A549 (cell line): ENCODE measurements around the gene APOD. TPM values are rescaled to one million over a fixed set of nuclear protein-coding genes. Genes with fewer than 3 reads are reported as not detected.

ENCODE experiments used
- ATAC-seq, 2 experiments: fragments of 200-7000 bp in 1 of 2; fragments of >200 bp in 1 of 2; cut with Nextera tagmentation in 1 of 2; cut with Tn5 transposase in 1 of 2; 3 replicates each; pipeline versions ENCODE4 v1.8.0 to v1.9.1; 2018 to 2020; ENCODE audit warnings: mild to moderate bottlenecking in 1 of 2, moderate library complexity in 1 of 2
- CTCF ChIA-PET: fragments of 300-600 bp; sonication (Branson Sonifier 250); formaldehyde crosslinking; extraction: SDS; loops from one replicate; lab custom pipeline; 2021; ENCODE audit warnings: antibody characterized with exemption, inconsistent platforms; lab: Yijun Ruan, JAX
- POLR2A ChIA-PET: fragments of 350-600 bp; formaldehyde crosslinking; extraction: SDS; loops from one replicate; lab custom pipeline; 2021; ENCODE audit warnings: antibody characterized with exemption, inconsistent platforms; lab: Yijun Ruan, JAX
- DNase-seq, 2 experiments: peaks; one replicate each; pipeline versions ENCODE4 v3.0.0 to v3.0.0-alpha.2; 2011 to 2016; ENCODE audit warnings: low read depth in 1 of 2, low spot score in 1 of 2
- FAIRE-seq: peaks from 2 replicates; lab custom pipeline; 2011; peaks lifted over from hg19 to GRCh38; lab: Jason Lieb, UNC
- H3K27ac ChIP-seq, 2 experiments: fragments of >200 bp; sonication (Bioruptor Twin); formaldehyde crosslinking; 3 replicates each; pipeline ENCODE4 v1.5.1; 2016 to 2017
- H3K4me1 ChIP-seq: fragments of >200 bp; sonication (Bioruptor Twin); formaldehyde crosslinking; 3 replicates; pipeline ENCODE4 v1.6.1; 2016
- H3K4me2 ChIP-seq: fragments of >200 bp; sonication (Bioruptor Twin); formaldehyde crosslinking; 3 replicates; pipeline ENCODE4 v1.6.1; 2016
- H3K4me3 ChIP-seq: fragments of >200 bp; sonication (Bioruptor Twin); formaldehyde crosslinking; 3 replicates; pipeline ENCODE4 v1.5.1; 2016
- H3K9me3 ChIP-seq: fragments of >200 bp; sonication (Bioruptor Twin); formaldehyde crosslinking; 3 replicates; pipeline ENCODE4 v1.6.1; 2016
- EHF ChIP-seq: fragments of 250-450 bp; sonication (Bioruptor Pico); IDR thresholded peaks from 2 replicates; pipeline ENCODE4 v1.5.0; 2020; ENCODE audit warnings: mild to moderate bottlenecking
- FOSL2 ChIP-seq, 2 experiments: fragments of 450-650 bp in 1 of 2; fragments of >200 bp in 1 of 2; sonication (Bioruptor Twin) in 1 of 2; formaldehyde crosslinking; IDR thresholded peaks; 2 replicates each; pipeline versions ENCODE4 v1.5.0 to v1.6.1; 2016 to 2020; ENCODE audit warnings: mild to moderate bottlenecking in 1 of 2, moderate library complexity in 1 of 2
- HOXB13 ChIP-seq: fragments of 250-450 bp; sonication (Bioruptor Pico); IDR thresholded peaks from 2 replicates; pipeline ENCODE4 v1.5.0; 2020; ENCODE audit warnings: low read depth, mild to moderate bottlenecking, moderate library complexity
- JUN ChIP-seq, 2 experiments: fragments of >200 bp; sonication (Bioruptor Twin); formaldehyde crosslinking; IDR thresholded peaks; 2 replicates in 1 of 2; 3 replicates in 1 of 2; pipeline ENCODE4 v1.6.1; 2016 to 2017
- KDM5A ChIP-seq: fragments of 200-600 bp; sonication (generic); IDR thresholded peaks from 2 replicates; pipeline ENCODE4 v1.6.1; 2016; ENCODE audit warnings: antibody characterized with exemption, mild to moderate bottlenecking
- MYC ChIP-seq: IDR thresholded peaks from 2 replicates; pipeline ENCODE4 v1.6.1; 2012; ENCODE audit warnings: mild to moderate bottlenecking, inconsistent platforms, low read length, improper control_type of control experiment, borderline replicate concordance
- NFE2L2 ChIP-seq: fragments of 150-350 bp; conservative IDR thresholded peaks from 2 replicates; pipeline ENCODE4 v1.6.1; 2014; ENCODE audit warnings: low read length
- RARB ChIP-seq: fragments of 250-450 bp; sonication (Bioruptor Pico); IDR thresholded peaks from 2 replicates; pipeline ENCODE4 v1.8.0; 2021; ENCODE audit warnings: mild to moderate bottlenecking, moderate library complexity
- RNF2 ChIP-seq: fragments of 200-600 bp; sonication (generic); IDR thresholded peaks from 2 replicates; pipeline ENCODE4 v1.6.1; 2016; ENCODE audit warnings: low read depth, mild to moderate bottlenecking, antibody characterized with exemption, moderate library complexity, borderline replicate concordance
- TP53 ChIP-seq: fragments of 250-450 bp; sonication (Bioruptor Pico); IDR thresholded peaks from 2 replicates; pipeline ENCODE4 v1.5.0; 2021; ENCODE audit warnings: mild to moderate bottlenecking, moderate library complexity
- ZSCAN20 ChIP-seq: fragments of 250-450 bp; sonication (Bioruptor Pico); IDR thresholded peaks from 2 replicates; pipeline ENCODE4 v1.8.0; 2022; ENCODE audit warnings: mild to moderate bottlenecking, moderate library complexity
- WGBS: methylation state at CpG from one replicate; pipeline ENCODE4 v1.1.6; 2017; ENCODE audit errors: missing lambda C conversion rate; 5-methylcytosine and 5-hydroxymethylcytosine counted together
- polyA plus RNA-seq, 4 experiments: library from polyadenylated mRNA; depleted of rRNA in 3 of 4; stranded (reverse); fragments of >200 nt; fragmentation: RNase III in 1 of 4; extraction: RNeasy Plus Mini Kit Qiagen cat#74134 plus additional on column Dnase treatment in 1 of 4; gene quantifications; 2 replicates in 3 of 4; 3 replicates in 1 of 4; pipeline ENCODE4 v1.2.3, GENCODE V29; 2011 to 2017
- TF ChIP-seq, protein P1 (sequence below): fragments of >200 bp; sonication (Bioruptor Twin); formaldehyde crosslinking; IDR thresholded peaks from 3 replicates; pipeline ENCODE4 v1.6.1; 2016
- TF ChIP-seq, protein P2 (sequence below): IDR thresholded peaks from 2 replicates; pipeline ENCODE4 v1.6.1; 2012
- TF ChIP-seq, protein P3 (sequence below): fragments of >200 bp; sonication (Bioruptor Twin); formaldehyde crosslinking; IDR thresholded peaks from 2 replicates; pipeline ENCODE4 v1.6.1; 2016
- TF ChIP-seq, protein P4 (sequence below): fragments of >200 bp; sonication (Bioruptor Twin); formaldehyde crosslinking; IDR thresholded peaks from 3 replicates; pipeline ENCODE4 v1.5.1; 2016

The APOD gene
- polyA plus RNA-seq, 2 of the 4 experiments (the other 2 are of a cell fraction): 0.15 to 2.8 TPM

DNA sequence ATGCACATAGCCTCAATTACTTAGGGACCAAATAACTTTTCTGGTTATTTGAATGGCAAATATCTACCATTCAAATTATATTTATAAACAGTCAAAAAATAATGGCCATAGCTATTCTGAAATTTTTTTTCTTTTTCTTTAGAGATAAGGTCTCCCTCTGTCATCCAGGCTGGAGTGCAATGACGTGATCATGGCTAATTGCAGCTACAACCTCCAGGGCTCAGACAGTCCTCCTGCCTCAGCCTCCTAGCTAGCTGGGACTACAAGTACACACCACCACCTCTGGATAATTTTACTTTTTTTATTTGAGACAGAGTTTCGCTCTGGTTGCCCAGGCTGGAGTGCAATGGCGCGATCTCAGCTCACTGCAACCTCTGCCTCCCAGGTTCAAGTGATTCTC lies 57.2 kb downstream of the APOD start:
- DNase-seq (no peak), FAIRE-seq (no peak), ATAC-seq (no peak)
- H3K27ac ChIP-seq: no peak overlapping the region
- no peak overlapping the region for H3K4me3 ChIP-seq
- CTCF ChIA-PET: interaction anchor here (14.7 kb wide), 1 partner anchor 255 kb away, joined by 186 read pairs; the partner anchor contains the start of gene XXYLT1
- H3K4me1 ChIP-seq: no peaks in the 10 kb centered on the region
- no peak overlapping the region for H3K4me2 ChIP-seq
- TF ChIP-seq ZSCAN20 (no peak), KDM5A (no peak), TP53 (CRISPR knock-in tag) (no peak), RARB (no peak), HOXB13 (CRISPR knock-in tag) (no peak), MYC (no peak), JUN (IDR thresholded peaks at IDR 0.05) (no peak), NFE2L2 (no peak), RNF2 (no peak)
- TF ChIP-seq, protein P1, sequence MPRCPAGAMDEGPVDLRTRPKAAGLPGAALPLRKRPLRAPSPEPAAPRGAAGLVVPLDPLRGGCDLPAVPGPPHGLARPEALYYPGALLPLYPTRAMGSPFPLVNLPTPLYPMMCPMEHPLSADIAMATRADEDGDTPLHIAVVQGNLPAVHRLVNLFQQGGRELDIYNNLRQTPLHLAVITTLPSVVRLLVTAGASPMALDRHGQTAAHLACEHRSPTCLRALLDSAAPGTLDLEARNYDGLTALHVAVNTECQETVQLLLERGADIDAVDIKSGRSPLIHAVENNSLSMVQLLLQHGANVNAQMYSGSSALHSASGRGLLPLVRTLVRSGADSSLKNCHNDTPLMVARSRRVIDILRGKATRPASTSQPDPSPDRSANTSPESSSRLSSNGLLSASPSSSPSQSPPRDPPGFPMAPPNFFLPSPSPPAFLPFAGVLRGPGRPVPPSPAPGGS: no peak
- 95% methylated on average over 4 of the region's 4 CpGs for WGBS
- no peaks in the 10 kb centered on the region for H3K9me3 ChIP-seq
- POLR2A ChIA-PET: interaction anchor here (0.8 kb wide), 1 partner anchor 17 kb away, joined by 3 read pairs; the partner anchor contains the start of gene PPP1R2

DNA sequence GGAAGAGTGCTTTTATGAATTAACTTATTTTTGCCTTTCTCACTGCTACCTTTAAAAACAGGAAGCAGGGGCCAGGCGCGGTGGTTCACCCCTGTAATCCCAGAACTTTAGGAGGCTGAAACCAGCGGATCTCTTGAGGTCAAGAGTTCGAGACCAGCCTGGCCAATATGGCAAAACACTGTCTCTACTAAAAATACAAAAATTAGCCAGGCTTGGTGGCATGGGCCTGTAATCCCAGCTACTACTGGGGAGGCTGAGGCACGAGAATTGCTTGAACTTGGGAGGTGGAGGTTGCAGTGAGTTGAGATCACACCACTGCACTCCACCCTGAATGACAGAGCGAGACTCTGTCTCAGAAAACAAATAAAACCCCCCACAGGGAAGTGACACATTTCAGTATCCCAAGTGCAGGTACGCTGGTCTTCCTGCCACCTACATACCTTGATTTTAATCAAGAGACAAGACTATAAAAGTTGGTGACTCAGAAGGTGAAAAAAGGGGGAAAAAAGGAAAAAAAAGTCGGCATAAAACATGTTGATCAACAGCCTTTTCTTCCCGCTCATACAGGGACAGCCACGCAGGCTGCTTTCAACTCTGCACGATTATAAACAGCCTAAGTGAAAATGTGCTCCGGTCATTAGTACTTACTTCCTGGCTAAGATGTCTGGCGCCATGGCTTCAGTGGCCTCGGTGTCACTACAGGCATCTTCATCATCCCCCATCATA lies 59.4 kb downstream of the APOD start:
- ATAC-seq: no peak
- 84% methylated on average over 14 of the region's 14 CpGs for WGBS
- POLR2A ChIA-PET: no interaction called here

More for the DNA sequence above, 59.4 kb downstream of the APOD start:
- TF ChIP-seq NFE2L2: no peak
- TF ChIP-seq, protein P2, sequence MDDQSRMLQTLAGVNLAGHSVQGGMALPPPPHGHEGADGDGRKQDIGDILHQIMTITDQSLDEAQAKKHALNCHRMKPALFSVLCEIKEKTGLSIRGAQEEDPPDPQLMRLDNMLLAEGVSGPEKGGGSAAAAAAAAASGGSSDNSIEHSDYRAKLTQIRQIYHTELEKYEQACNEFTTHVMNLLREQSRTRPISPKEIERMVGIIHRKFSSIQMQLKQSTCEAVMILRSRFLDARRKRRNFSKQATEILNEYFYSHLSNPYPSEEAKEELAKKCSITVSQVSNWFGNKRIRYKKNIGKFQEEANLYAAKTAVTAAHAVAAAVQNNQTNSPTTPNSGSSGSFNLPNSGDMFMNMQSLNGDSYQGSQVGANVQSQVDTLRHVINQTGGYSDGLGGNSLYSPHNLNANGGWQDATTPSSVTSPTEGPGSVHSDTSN: no peak
- no peak for TF ChIP-seq FOSL2 (IDR thresholded peaks at IDR 0.05)
- TF ChIP-seq FOSL2 (CRISPR knock-in tag; IDR thresholded peaks at IDR 0.05): no peak
- TF ChIP-seq, protein P3, sequence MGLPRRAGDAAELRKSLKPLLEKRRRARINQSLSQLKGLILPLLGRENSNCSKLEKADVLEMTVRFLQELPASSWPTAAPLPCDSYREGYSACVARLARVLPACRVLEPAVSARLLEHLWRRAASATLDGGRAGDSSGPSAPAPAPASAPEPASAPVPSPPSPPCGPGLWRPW: no peak
- no peak for TF ChIP-seq JUN (IDR thresholded peaks at IDR 0.05)
- TF ChIP-seq, protein P4, sequence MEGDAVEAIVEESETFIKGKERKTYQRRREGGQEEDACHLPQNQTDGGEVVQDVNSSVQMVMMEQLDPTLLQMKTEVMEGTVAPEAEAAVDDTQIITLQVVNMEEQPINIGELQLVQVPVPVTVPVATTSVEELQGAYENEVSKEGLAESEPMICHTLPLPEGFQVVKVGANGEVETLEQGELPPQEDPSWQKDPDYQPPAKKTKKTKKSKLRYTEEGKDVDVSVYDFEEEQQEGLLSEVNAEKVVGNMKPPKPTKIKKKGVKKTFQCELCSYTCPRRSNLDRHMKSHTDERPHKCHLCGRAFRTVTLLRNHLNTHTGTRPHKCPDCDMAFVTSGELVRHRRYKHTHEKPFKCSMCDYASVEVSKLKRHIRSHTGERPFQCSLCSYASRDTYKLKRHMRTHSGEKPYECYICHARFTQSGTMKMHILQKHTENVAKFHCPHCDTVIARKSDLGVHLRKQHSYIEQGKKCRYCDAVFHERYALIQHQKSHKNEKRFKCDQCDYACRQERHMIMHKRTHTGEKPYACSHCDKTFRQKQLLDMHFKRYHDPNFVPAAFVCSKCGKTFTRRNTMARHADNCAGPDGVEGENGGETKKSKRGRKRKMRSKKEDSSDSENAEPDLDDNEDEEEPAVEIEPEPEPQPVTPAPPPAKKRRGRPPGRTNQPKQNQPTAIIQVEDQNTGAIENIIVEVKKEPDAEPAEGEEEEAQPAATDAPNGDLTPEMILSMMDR: no peak
- no peak for TF ChIP-seq EHF (CRISPR knock-in tag)
- TF ChIP-seq, all 56 proteins: peak for 0
- CTCF ChIA-PET: interaction anchor here (1.1 to 14.7 kb wide), 3 partner anchors 16 to 253 kb away, joined by 3 to 186 read pairs (median 4); partner anchors contain the start of gene XXYLT1
- Histone ChIP-seq H3K4me2 (no peak overlapping the region), H3K9me3 (no peaks in the 10 kb centered on the region), H3K4me3 (no peak overlapping the region), H3K4me1 (no peaks in the 10 kb centered on the region), H3K27ac (no peak overlapping the region)
- no peak for FAIRE-seq
- DNase-seq: no peak
